HG02610 (cell line): ENCODE results near the gene USP37.
A peak's percentile ranks its signal among the peaks of the same experiment; 100 is the strongest.

Source experiments
- ATAC-seq: cut with Tn5 transposase; IDR thresholded peaks from one replicate; pipeline ENCODE4 v1.9.1; 2021; ENCODE audit warnings: mild to moderate bottlenecking, moderate library complexity; ENCODE audit not compliant: unreplicated experiment

The USP37 gene

GRCh38 chr2:218434456-218434855 is 133.7 kb downstream of the USP37 start:
- ATAC-seq, result no peak

DNA sequence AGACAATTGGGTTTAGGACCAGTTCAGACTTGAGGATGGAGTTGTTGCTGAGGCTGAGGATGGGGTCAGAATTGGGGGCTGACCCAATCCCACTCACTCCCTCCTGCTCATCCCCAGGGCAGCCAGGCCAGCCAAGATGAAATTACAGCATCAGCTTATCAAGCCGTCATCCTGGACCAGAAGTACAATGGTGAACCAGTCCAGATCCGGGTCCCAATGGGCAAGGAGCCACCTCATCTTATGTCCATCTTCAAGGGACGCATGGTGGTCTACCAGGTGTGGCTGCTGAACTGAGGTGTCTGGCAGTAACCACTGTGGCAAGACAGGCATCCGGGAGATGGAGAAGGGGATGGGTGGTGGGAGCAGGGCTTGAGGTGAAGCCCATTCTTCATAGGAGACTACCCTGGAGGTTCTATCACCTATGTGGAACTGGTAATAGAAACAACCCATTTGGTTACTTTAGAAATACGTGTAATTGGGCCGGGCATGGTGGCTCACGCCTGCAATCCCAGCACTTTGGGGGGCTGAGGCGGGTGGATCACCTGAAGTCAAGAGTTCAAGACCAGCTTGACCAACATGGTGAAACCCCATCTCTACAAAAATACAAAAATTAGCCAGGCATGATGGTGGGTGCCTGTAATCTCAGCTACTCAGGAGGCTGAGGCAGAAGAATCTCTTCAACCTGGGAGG is 135.3 kb downstream of the USP37 start:
- no peak for ATAC-seq

- no peak for ATAC-seq
Measured at GRCh38 chr2:218431878-218432277, 136.3 kb downstream of the USP37 start.

DNA sequence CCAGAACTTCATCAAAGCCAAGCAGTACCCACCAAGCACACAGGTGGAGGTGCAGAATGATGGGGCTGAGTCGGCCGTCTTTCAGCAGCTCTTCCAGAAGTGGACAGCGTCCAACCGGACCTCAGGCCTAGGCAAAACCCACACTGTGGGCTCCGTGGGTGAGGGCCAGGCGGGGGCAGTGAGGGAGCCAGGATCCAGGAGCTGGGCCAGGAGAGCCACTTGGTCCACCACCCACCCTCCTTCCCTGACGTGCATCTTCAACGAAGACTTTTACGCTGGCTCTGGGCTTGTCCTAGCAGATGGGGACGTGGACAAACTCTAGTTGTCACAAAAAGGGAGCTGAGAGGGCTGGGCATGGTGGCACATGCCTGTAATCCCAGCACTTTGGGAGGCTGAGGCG is 137.4 kb downstream of the USP37 start:
- ATAC-seq, result no peak

GRCh38 chr2:218429911-218430692 is 138.0 kb downstream of the USP37 start:
- no peak for ATAC-seq

DNA sequence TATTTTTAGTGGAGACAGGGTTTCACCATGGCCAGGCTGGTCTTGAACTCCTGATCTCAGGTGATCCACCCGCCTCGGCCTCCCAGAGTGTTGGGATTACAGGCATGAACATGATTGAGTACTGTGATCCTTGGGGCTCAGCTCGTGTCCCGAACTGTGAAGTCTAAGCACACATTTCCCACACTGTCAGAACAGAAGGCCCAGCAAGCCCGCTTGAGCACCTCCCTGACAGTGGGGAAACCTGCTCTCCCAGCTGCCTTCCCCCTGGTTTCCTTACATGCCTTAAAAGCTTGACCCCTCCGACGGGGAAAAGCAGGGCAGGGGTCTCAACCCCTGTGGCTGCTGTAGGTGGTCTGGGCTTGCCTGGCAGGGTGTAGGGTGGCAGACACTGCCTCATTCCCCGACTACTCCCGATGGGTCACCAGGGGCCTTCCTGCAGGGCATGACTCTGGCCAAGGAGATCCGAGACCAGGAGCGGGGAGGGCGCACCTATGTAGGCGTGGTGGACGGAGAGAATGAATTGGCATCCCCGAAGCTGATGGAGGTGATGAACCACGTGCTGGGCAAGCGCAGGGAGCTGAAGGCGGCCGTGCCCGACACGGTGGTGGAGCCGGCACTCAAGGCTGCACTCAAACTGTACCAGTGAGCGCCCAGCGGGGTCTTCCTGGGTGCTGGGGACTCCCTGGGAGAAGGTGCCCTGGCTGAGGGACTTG is 139.1 kb downstream of the USP37 start:
- ATAC-seq, result no peak

- ATAC-seq, result no peak
Measured at GRCh38 chr2:218427741-218428140, 140.4 kb downstream of the USP37 start.

DNA sequence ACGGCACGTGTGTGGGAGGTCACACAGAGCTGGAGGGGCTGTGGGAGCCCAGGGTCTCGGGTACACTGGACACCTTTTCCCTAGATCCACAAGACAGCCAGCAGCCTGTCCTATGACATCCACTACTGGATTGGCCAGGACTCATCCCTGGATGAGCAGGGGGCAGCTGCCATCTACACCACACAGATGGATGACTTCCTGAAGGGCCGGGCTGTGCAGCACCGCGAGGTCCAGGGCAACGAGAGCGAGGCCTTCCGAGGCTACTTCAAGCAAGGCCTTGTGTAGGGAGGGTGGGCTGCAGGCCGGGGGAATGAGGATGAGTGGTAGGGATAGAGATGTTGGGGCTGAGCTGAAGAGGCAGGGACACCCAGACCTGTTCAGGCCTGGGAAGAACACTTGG is 142.6 kb downstream of the USP37 start:
- ATAC-seq, result no peak

DNA sequence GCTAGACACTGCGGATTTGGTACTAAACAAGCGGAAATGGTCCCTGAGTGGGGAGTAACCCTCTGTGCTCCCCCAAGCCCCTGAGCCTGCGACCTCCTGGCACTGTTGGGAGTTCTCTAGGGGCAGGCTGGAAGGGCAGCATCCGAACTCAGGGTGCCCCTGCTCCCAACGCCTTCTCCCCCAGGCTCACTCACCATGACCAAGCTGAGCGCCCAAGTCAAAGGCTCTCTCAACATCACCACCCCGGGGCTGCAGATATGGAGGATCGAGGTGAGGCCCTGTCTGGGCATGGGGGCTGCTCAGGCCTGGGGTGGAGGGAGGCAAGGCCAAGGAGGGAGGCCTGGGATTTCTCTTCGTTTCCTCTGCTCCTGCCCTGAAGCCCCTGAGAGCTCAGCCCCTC is 144.6 kb downstream of the USP37 start:
- no peak for ATAC-seq

DNA sequence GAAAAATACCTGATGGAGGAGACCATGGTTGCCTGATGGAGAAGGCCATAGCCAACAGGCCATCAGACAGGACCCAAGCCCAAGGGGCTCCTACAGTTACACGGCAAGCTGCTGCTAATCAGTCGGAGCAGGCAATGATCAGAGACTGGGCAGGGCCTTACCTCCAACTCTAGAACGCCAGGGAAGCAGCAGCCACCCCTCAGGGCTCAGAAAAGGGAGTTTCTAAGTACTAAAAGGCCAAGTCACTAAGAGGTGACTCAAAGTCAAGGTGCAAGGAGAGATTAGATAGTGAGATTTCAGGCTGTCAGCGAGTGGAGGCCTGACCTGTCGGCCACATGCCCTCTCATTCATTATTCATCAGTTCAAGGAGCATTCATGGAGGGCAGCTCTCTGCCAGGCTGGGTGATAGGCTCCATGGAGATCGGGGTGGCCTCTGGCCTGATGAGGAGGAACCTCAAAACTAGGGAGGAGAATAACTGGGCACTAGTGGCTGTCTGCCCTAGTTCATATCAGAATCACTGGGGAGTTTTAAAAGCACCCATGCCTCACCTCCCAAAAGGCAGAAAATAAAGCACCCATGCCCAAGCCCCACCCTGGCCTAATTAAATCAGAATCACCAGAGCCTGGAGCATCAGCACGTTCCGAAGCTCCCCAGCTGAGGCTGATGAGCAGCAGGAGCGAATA is 145.6 kb downstream of the USP37 start:
- no peak for ATAC-seq

DNA sequence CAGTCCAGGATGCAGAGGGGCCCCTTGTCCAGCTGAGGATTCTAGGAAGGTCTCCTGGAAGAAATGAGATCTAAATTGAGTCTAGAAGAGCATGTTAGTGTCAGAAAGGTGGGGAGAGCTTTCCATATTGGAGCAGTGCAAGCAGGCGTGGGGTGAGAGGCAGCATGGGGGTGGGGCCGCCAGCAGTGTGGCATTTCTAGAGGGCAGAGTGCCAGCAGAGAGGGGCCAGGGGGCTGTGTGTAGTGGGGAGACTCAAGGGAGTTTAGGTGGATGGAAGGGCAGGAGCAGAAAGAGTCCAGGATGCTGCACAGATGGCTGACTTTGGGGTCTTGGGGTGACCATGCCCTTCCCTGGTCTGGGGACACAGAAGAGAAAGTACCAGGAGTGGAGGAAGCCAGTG is 147.1 kb downstream of the USP37 start:
- no peak for ATAC-seq

GRCh38 chr2:218419630-218420216 is 148.4 kb downstream of the USP37 start:
- ATAC-seq, result no peak

DNA sequence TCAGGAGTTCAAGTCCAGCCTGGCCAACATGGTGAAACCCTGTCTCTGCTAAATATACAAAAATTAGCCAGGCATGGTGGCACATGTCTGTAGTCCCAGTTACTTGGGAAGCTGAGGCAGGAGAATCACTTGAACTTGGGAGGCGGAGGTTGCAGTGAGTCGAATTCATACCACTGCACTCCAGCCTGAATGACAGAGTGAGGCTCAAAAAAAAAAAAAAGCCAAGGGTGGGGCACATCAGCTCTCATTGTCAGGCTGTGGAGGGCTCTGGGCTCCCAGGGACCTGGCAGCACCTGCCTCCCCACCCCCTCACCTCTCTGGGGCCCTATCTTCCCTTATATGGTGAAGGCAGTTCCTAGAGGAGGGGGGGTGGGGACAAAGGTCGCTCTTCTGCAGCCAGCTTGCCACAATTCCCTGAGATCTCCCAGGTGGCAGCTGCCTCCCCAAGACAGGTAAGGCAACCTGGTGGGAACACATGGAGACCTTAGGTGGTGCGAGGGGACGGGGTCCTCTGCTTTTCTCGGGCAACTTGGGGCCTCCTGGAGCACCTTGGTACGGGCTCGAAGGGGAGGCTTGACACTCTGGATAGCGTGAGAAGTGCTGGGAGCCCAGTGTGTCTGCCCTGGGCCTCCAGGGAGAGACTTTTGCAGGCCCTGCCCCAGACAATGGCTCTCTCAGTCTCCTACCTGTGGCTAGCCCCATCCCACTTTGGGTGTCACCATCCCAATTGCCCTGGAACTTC is 149.3 kb downstream of the USP37 start, which contains the start of gene VIL1:
TSS of gene VIL1 (plus strand) at position 407 of the 742 bp plus-strand sequence. CDS start 4,656 bp downstream, outside the sequence.
- no peak for ATAC-seq

GRCh38 chr2:218418321-218418716 is 149.8 kb downstream of the USP37 start:
- ATAC-seq, result no peak

DNA sequence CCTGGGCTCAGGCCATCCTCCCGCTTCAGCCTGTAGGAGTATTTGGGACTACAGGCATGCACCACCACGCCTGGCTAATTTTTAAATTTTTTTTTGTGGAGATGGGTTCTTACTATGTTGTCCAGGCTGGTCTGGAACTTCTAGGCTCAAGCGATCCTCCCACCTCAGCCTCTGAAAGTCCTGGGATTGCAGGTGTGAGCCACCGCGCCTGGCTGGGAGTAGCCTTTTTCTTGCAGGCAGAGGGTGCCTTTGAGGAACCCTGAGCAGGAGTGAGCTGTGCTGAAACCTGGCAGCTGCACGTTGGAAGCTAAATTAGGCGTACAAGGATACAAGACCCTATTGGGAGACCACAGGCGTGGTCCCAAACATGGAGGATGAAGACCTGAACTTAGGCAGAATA is 160.4 kb downstream of the USP37 start:
- ATAC-seq, result no peak

DNA sequence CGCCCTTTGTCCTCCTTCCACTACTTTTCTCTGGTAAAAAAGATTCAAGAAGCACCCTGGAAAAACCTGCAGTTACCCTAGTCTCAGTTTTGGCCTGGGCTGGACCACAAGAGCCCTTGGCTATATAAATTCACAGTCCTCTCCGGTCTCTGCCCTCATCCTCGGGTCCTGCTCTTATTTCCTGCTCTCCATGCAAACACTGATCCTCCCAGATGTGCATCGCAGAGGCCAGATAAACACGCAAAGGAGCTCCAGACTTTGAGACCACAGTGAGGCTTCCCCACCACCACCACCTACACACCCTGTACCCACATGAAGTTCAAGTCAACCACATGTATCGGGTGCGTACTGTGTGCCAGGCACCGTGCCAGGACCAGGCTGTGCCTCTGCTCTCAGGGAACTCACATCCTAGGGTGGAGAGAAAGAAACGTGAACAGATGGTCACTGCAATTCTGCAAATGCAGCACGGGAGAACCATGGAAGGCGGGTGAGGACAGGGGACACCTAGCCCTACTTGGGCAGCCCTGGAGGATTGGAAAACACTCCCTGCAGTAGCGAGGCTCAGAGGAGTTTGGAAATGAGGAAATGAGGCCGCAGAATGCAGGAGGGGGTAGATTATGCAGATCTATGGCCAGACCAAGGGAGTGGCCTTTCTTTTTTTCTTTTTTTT is 161.1 kb downstream of the USP37 start:
- ATAC-seq, result no peak

DNA sequence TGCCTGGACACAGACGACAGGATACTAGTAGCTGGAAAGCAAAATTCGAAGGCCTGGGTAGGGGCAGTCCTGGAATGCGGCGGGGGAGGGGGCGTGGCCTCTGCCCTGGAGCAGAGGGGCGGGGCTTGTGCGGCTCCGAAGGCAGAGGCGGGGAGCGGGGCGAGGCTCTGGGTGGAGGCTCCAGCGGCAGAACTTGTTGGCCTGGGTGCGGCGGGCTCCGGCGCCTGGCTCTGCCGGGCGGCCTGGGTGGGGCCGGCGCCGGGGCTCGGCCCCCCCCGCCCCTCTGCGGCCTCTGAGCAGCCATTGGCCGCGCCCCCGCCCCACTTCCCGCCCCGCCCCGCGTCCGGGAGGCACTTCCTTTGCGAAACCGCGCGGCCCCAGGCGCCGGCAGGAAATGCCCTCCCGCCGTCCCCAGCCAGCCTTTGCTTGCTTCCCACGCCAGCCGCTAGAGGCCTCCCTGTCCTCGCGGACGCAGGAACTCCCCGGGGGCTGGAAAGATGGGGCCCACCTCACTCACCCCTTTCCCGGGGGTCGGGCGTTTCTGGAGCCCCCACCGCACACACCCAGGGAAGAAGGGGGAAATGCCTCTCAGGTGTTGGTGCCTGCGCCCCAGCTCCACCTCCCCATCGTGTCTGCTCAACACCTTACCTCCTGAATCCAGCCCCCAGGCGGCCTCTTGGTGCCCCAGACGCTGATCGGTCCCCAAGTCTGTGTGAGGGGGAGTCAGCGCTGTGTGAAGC is 161.8 kb downstream of the USP37 start:
- ATAC-seq, result peak; percentile 87

DNA sequence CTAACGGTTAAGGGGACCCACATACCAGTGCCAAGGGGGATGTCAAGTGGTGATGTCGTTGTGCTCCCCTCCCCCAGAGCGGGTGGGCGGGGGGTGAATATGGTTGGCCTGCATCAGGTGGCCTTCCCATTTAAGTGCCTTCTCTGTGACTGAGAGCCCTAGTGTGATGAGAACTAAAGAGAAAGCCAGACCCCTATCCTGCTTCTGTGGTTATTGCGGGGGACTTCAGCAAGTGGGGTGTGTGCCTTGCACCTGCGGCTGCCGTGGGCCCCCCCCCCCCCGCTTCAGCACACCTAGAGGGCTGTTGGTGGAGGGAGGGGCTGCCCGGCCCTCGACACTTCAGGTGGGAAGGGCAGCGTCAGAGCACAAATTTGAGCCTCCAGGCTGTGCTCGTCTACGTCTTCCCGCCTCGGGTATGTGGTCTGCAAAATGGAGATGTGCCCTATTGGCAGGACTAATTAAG is 162.4 kb downstream of the USP37 start:
- peak; percentile 19 for ATAC-seq
